HEK293 (cell line): ENCODE results near the gene ERGIC1.

Experiments used
- BCL11A ChIP-seq: fragments of 450-650 bp; formaldehyde crosslinking; IDR thresholded peaks from 2 replicates; pipeline ENCODE4 v1.5.1; 2016; ENCODE audit warnings: low read depth, missing biosample characterization, missing genetic modification characterization
- BCL11B ChIP-seq: fragments of 450-650 bp; formaldehyde crosslinking; IDR thresholded peaks from 2 replicates; pipeline ENCODE4 v1.5.1; 2016; ENCODE audit warnings: low read depth, missing biosample characterization, missing genetic modification characterization
- GLI4 ChIP-seq: fragments of 450-650 bp; formaldehyde crosslinking; IDR thresholded peaks from 2 replicates; pipeline ENCODE4 v1.5.1; 2016; ENCODE audit warnings: missing biosample characterization, missing genetic modification characterization
- IKZF3 ChIP-seq: fragments of 450-650 bp; IDR thresholded peaks from 2 replicates; pipeline ENCODE4 v1.5.0; 2018; ENCODE audit warnings: missing biosample characterization, mild to moderate bottlenecking, missing genetic modification characterization, moderate library complexity
- KLF8 ChIP-seq: fragments of 450-650 bp; formaldehyde crosslinking; IDR thresholded peaks from 2 replicates; pipeline ENCODE4 v1.5.1; 2016; ENCODE audit warnings: missing biosample characterization, missing genetic modification characterization
- PRDM10 ChIP-seq: fragments of 450-650 bp; formaldehyde crosslinking; IDR thresholded peaks from 2 replicates; pipeline ENCODE4 v1.5.1; 2016; ENCODE audit warnings: missing biosample characterization, missing genetic modification characterization
- SP2 ChIP-seq: fragments of 450-650 bp; formaldehyde crosslinking; IDR thresholded peaks from 2 replicates; pipeline ENCODE4 v1.5.1; 2016; ENCODE audit warnings: missing biosample characterization, missing genetic modification characterization
- TCF7L2 ChIP-seq: IDR thresholded peaks from 2 replicates; pipeline ENCODE4 v1.6.1; 2011; ENCODE audit warnings: low read depth, mild to moderate bottlenecking, inconsistent platforms, low read length, moderate library complexity, borderline replicate concordance
- YY1 ChIP-seq: fragments of 450-650 bp; formaldehyde crosslinking; IDR thresholded peaks from 2 replicates; pipeline ENCODE4 v1.5.1; 2018; ENCODE audit warnings: missing biosample characterization, missing genetic modification characterization
- ZBTB20 ChIP-seq: fragments of 450-650 bp; formaldehyde crosslinking; IDR thresholded peaks from 2 replicates; pipeline ENCODE4 v1.5.1; 2016; ENCODE audit warnings: missing biosample characterization, missing genetic modification characterization
- ZBTB48 ChIP-seq: fragments of 450-650 bp; formaldehyde crosslinking; IDR thresholded peaks from 2 replicates; pipeline ENCODE4 v1.5.1; 2016; ENCODE audit warnings: missing biosample characterization, missing genetic modification characterization
- ZBTB8A ChIP-seq: fragments of 450-650 bp; formaldehyde crosslinking; IDR thresholded peaks from 2 replicates; pipeline ENCODE4 v1.5.1; 2016; ENCODE audit warnings: missing biosample characterization, missing genetic modification characterization
- ZFP69B ChIP-seq: fragments of 450-650 bp; formaldehyde crosslinking; IDR thresholded peaks from 2 replicates; pipeline ENCODE4 v1.5.1; 2016; ENCODE audit warnings: missing biosample characterization, missing genetic modification characterization
- ZIC2 ChIP-seq: fragments of 450-650 bp; formaldehyde crosslinking; IDR thresholded peaks from 2 replicates; pipeline ENCODE4 v1.5.1; 2016; ENCODE audit warnings: missing biosample characterization, missing genetic modification characterization
- ZNF114 ChIP-seq: fragments of 450-650 bp; formaldehyde crosslinking; IDR thresholded peaks from 2 replicates; pipeline ENCODE4 v1.5.0; 2017; ENCODE audit warnings: missing biosample characterization, missing genetic modification characterization
- ZNF366 ChIP-seq: fragments of 450-650 bp; formaldehyde crosslinking; conservative IDR thresholded peaks from 2 replicates; pipeline ENCODE4 v1.5.1; 2016; ENCODE audit warnings: missing biosample characterization, missing genetic modification characterization
- ZNF37A ChIP-seq: fragments of 450-650 bp; IDR thresholded peaks from 2 replicates; pipeline ENCODE4 v1.5.1; 2018; ENCODE audit warnings: missing biosample characterization, missing genetic modification characterization
- ZNF394 ChIP-seq: fragments of 450-650 bp; formaldehyde crosslinking; IDR thresholded peaks from 2 replicates; pipeline ENCODE4 v1.5.1; 2016; ENCODE audit warnings: missing biosample characterization, missing genetic modification characterization, mild to moderate bottlenecking, moderate library complexity, borderline replicate concordance
- ZNF416 ChIP-seq: fragments of 450-650 bp; formaldehyde crosslinking; IDR thresholded peaks from 2 replicates; pipeline ENCODE4 v1.5.1; 2016; ENCODE audit warnings: missing biosample characterization, missing genetic modification characterization
- ZNF473 ChIP-seq: fragments of 450-650 bp; formaldehyde crosslinking; IDR thresholded peaks from 2 replicates; pipeline ENCODE4 v1.5.1; 2017; ENCODE audit warnings: missing biosample characterization, missing genetic modification characterization
- ZNF521 ChIP-seq: fragments of 450-650 bp; formaldehyde crosslinking; IDR thresholded peaks from 2 replicates; pipeline ENCODE4 v1.5.1; 2017; ENCODE audit warnings: missing biosample characterization, mild to moderate bottlenecking, missing genetic modification characterization
- ZNF555 ChIP-seq: fragments of 450-650 bp; formaldehyde crosslinking; conservative IDR thresholded peaks from 2 replicates; pipeline ENCODE4 v1.5.1; 2017; ENCODE audit warnings: missing biosample characterization, mild to moderate bottlenecking, missing genetic modification characterization, inconsistent platforms
- ZNF600 ChIP-seq: fragments of 450-650 bp; formaldehyde crosslinking; IDR thresholded peaks from 2 replicates; pipeline ENCODE4 v1.5.1; 2016; ENCODE audit warnings: missing biosample characterization, missing genetic modification characterization
- ZNF623 ChIP-seq: fragments of 450-650 bp; formaldehyde crosslinking; IDR thresholded peaks from 2 replicates; pipeline ENCODE4 v1.5.1; 2016; ENCODE audit warnings: missing biosample characterization, missing genetic modification characterization
- ZNF629 ChIP-seq: fragments of 450-650 bp; formaldehyde crosslinking; IDR thresholded peaks from 2 replicates; pipeline ENCODE4 v1.5.1; 2017; ENCODE audit warnings: missing biosample characterization, missing genetic modification characterization
- ZXDB ChIP-seq: fragments of 450-650 bp; formaldehyde crosslinking; IDR thresholded peaks from 2 replicates; pipeline ENCODE4 v1.5.1; 2016; ENCODE audit warnings: missing biosample characterization, missing genetic modification characterization
- TF ChIP-seq, protein P1 (sequence below): fragments of 450-650 bp; IDR thresholded peaks from 2 replicates; pipeline ENCODE4 v1.5.1; 2018; ENCODE audit warnings: missing biosample characterization, mild to moderate bottlenecking, missing genetic modification characterization
- TF ChIP-seq, protein P2 (sequence below): fragments of 450-650 bp; formaldehyde crosslinking; IDR thresholded peaks from 2 replicates; pipeline ENCODE4 v1.5.1; 2016; ENCODE audit warnings: missing biosample characterization, missing genetic modification characterization
- TF ChIP-seq, protein P3 (sequence below): fragments of 450-650 bp; formaldehyde crosslinking; IDR thresholded peaks from 2 replicates; pipeline ENCODE4 v1.5.1; 2016; ENCODE audit warnings: missing biosample characterization, missing genetic modification characterization
- TF ChIP-seq, protein P4 (sequence below): fragments of 450-650 bp; formaldehyde crosslinking; IDR thresholded peaks from 2 replicates; pipeline ENCODE4 v1.5.1; 2016; ENCODE audit warnings: missing biosample characterization, missing genetic modification characterization

The ERGIC1 gene

GRCh38 chr5:172983542-172984243 lies 149.6 kb downstream of the ERGIC1 start, which contains the start of gene ATP6V0E1 (continued):
- TF ChIP-seq, protein P1, sequence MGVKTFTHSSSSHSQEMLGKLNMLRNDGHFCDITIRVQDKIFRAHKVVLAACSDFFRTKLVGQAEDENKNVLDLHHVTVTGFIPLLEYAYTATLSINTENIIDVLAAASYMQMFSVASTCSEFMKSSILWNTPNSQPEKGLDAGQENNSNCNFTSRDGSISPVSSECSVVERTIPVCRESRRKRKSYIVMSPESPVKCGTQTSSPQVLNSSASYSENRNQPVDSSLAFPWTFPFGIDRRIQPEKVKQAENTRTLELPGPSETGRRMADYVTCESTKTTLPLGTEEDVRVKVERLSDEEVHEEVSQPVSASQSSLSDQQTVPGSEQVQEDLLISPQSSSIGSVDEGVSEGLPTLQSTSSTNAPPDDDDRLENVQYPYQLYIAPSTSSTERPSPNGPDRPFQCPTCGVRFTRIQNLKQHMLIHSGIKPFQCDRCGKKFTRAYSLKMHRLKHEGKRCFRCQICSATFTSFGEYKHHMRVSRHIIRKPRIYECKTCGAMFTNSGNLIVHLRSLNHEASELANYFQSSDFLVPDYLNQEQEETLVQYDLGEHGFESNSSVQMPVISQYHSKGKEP (tag by site-specific recombination): peak; percentile 21; the same call in 1 of the 2 replicates
- TF ChIP-seq GLI4 (tag by site-specific recombination) (peak; percentile 58; the same call in 1 of the 2 replicates), ZNF114 (tag by site-specific recombination) (no peak), BCL11B (tag by site-specific recombination) (peak; percentile 19; the same call in 1 of the 2 replicates), ZNF394 (tag by site-specific recombination) (0 out of 2 replicates have a peak, but pooled peaks have one; percentile 12), ZNF473 (no peak), ZNF416 (tag by site-specific recombination) (no peak), BCL11A (peak; percentile 53; the same call in 1 of the 2 replicates), PRDM10 (peak; percentile 41), ZNF555 (tag by site-specific recombination) (no peak), ZBTB20 (tag by site-specific recombination) (peak; percentile 99), ZNF366 (tag by site-specific recombination) (peak; percentile 45; the same call in 1 of the 2 replicates), YY1 (peak; percentile 68; the same call in 1 of the 2 replicates), ZBTB48 (tag by site-specific recombination) (peak; percentile 23), SP2 (tag by site-specific recombination) (peak; percentile 83), TCF7L2 (no peak), ZNF623 (tag by site-specific recombination) (peak; percentile 20; the same call in 1 of the 2 replicates), ZNF521 (no peak), ZNF600 (tag by site-specific recombination) (peak; percentile 70), ZIC2 (tag by site-specific recombination) (peak; percentile 77), ZNF37A (tag by site-specific recombination) (no peak), ZBTB8A (tag by site-specific recombination) (peak; percentile 46), ZFP69B (peak; percentile 82), IKZF3 (tag by site-specific recombination) (peak; percentile 61; the same call in 1 of the 2 replicates), ZNF629 (tag by site-specific recombination) (0 out of 2 replicates have a peak, but pooled peaks have one; percentile 44), KLF8 (tag by site-specific recombination) (peak; percentile 24; the same call in 1 of the 2 replicates), ZXDB (tag by site-specific recombination) (0 out of 2 replicates have a peak, but pooled peaks have one; percentile 25)
- TF ChIP-seq, protein P2, sequence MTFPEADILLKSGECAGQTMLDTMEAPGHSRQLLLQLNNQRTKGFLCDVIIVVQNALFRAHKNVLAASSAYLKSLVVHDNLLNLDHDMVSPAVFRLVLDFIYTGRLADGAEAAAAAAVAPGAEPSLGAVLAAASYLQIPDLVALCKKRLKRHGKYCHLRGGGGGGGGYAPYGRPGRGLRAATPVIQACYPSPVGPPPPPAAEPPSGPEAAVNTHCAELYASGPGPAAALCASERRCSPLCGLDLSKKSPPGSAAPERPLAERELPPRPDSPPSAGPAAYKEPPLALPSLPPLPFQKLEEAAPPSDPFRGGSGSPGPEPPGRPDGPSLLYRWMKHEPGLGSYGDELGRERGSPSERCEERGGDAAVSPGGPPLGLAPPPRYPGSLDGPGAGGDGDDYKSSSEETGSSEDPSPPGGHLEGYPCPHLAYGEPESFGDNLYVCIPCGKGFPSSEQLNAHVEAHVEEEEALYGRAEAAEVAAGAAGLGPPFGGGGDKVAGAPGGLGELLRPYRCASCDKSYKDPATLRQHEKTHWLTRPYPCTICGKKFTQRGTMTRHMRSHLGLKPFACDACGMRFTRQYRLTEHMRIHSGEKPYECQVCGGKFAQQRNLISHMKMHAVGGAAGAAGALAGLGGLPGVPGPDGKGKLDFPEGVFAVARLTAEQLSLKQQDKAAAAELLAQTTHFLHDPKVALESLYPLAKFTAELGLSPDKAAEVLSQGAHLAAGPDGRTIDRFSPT (tag by site-specific recombination): no peak
- TF ChIP-seq, protein P3, sequence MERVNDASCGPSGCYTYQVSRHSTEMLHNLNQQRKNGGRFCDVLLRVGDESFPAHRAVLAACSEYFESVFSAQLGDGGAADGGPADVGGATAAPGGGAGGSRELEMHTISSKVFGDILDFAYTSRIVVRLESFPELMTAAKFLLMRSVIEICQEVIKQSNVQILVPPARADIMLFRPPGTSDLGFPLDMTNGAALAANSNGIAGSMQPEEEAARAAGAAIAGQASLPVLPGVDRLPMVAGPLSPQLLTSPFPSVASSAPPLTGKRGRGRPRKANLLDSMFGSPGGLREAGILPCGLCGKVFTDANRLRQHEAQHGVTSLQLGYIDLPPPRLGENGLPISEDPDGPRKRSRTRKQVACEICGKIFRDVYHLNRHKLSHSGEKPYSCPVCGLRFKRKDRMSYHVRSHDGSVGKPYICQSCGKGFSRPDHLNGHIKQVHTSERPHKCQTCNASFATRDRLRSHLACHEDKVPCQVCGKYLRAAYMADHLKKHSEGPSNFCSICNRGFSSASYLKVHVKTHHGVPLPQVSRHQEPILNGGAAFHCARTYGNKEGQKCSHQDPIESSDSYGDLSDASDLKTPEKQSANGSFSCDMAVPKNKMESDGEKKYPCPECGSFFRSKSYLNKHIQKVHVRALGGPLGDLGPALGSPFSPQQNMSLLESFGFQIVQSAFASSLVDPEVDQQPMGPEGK: peak; percentile 74
- TF ChIP-seq, protein P4, sequence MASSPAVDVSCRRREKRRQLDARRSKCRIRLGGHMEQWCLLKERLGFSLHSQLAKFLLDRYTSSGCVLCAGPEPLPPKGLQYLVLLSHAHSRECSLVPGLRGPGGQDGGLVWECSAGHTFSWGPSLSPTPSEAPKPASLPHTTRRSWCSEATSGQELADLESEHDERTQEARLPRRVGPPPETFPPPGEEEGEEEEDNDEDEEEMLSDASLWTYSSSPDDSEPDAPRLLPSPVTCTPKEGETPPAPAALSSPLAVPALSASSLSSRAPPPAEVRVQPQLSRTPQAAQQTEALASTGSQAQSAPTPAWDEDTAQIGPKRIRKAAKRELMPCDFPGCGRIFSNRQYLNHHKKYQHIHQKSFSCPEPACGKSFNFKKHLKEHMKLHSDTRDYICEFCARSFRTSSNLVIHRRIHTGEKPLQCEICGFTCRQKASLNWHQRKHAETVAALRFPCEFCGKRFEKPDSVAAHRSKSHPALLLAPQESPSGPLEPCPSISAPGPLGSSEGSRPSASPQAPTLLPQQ (tag by site-specific recombination): peak; percentile 76
